CD4-positive, alpha-beta memory T cell (primary cell): ENCODE results near the gene PLXNA2. TPM values are rescaled to one million over a fixed set of nuclear protein-coding genes. Genes with fewer than 3 reads are reported as not detected.

ENCODE experiments used
- CTCF ChIA-PET: fragments of 350-600 bp; sonication (Branson Sonifier 250); formaldehyde crosslinking; loops from one replicate; lab custom pipeline; 2021; ENCODE audit warnings: inconsistent platforms; ENCODE audit not compliant: partially characterized antibody; lab: Charles Lee
- POLR2A ChIA-PET: fragments of 350-600 bp; sonication (Branson Sonifier 250); formaldehyde crosslinking; loops from one replicate; lab custom pipeline; 2021; ENCODE audit not compliant: partially characterized antibody; lab: Charles Lee
- DNase-seq, 5 donors: peaks; one replicate each; pipeline versions ENCODE4 v3.0.0 to v3.0.0-alpha.2; 2020 to 2022; ENCODE audit warnings: mixed read lengths in 1 of 5
- H3K27ac ChIP-seq: one replicate; pipeline ENCODE4 v1.7.0; 2013; ENCODE audit warnings: low read depth, low read length
- H3K27me3 ChIP-seq: 2 replicates; pipeline ENCODE4 v1.7.0; 2013; ENCODE audit warnings: mild to moderate bottlenecking, low read length, moderate library complexity; ENCODE audit not compliant: insufficient read depth
- H3K36me3 ChIP-seq: 2 replicates; pipeline ENCODE4 v1.7.0; 2013; ENCODE audit warnings: mild to moderate bottlenecking, low read length, moderate library complexity; ENCODE audit not compliant: insufficient read depth
- H3K4me1 ChIP-seq: 2 replicates; pipeline ENCODE4 v1.7.0; 2013; ENCODE audit warnings: mild to moderate bottlenecking, low read length, moderate library complexity; ENCODE audit not compliant: insufficient read depth
- H3K4me3 ChIP-seq, 2 donors: one replicate each; pipeline ENCODE4 v1.7.0; 2013; ENCODE audit warnings: low read length in 2 of 2, mild to moderate bottlenecking in 1 of 2
- H3K9me3 ChIP-seq, 2 donors: one replicate each; pipeline ENCODE4 v1.7.0; 2013; ENCODE audit warnings: low read length in 2 of 2, control low read depth in 1 of 2; ENCODE audit not compliant: control insufficient read depth in 1 of 2
- H3K27ac Mint-ChIP-seq, 7 donors: one replicate each; pipeline ENCODE4 v1.8.0; 2020 to 2021; ENCODE audit warnings: mixed read lengths in 7 of 7, mild to moderate bottlenecking in 6 of 7, inconsistent platforms in 3 of 7, moderate library complexity in 3 of 7
- H3K27me3 Mint-ChIP-seq, 2 donors: one replicate each; pipeline ENCODE4 v1.8.0; 2020 to 2021; ENCODE audit warnings: mixed read lengths in 2 of 2
- H3K36me3 Mint-ChIP-seq, 2 donors: one replicate each; pipeline ENCODE4 v1.8.0; 2020 to 2021; ENCODE audit warnings: mixed read lengths in 2 of 2, inconsistent platforms in 1 of 2, mild to moderate bottlenecking in 1 of 2
- H3K4me1 Mint-ChIP-seq, 4 donors: one replicate each; pipeline ENCODE4 v1.8.0; 2020 to 2021; ENCODE audit warnings: mixed read lengths in 4 of 4, mild to moderate bottlenecking in 1 of 4
- H3K4me3 Mint-ChIP-seq, 8 donors: one replicate each; pipeline ENCODE4 v1.8.0; 2020 to 2021; ENCODE audit warnings: mixed read lengths in 8 of 8, mild to moderate bottlenecking in 7 of 8, moderate library complexity in 6 of 8, inconsistent platforms in 3 of 8
- H3K9me3 Mint-ChIP-seq, 8 donors: one replicate each; pipeline ENCODE4 v1.8.0; 2020 to 2021; ENCODE audit warnings: mixed read lengths in 8 of 8, mild to moderate bottlenecking in 5 of 8, inconsistent platforms in 3 of 8, moderate library complexity in 1 of 8
- intact Hi-C: fragments of 100-400 bp; cut with micrococcal nuclease; formaldehyde crosslinking; loops from one replicate; pipeline ENCODE4 v1.15.1; 2023
- polyA plus RNA-seq, 2 donors: library from polyadenylated mRNA; unstranded; fragments of 300-500 nt; fragmentation: Illumina TruSeq; gene quantifications; one replicate each; pipeline ENCODE4 v1.2.3, GENCODE V29; 2021
- total RNA-seq, 2 experiments: library from RNA; stranded (reverse); gene quantifications; one replicate each; pipeline ENCODE4 v1.2.3, GENCODE V29; 2021

The PLXNA2 gene
- total and polyA plus RNA-seq, 4 experiments from 2014 or later, result 0.10 to 4.0 (median 1.8) TPM

DNA sequence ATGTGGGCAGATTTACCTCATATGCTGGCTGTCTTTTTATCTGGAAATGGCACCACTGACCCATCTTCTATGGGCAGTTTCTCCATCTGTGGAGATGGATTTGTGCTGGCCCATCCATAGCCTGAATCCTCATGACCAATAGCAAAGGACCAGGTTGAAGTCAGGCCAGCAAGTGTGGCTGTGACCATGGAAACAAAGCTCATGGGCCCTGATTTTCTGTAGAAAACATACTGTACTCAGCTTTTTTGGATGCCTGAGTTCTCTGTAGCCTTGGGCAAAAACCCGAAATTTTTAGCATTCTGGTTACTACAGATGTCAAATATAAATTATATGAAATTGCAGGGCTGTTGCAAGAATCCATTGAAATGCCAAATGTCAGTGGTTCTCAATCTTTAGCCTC, 155.0 kb downstream of the PLXNA2 start:
- Mint-ChIP-seq H3K4me1 (peaks cover 14 to 24% (median 17%) of the 10 kb centered on the region in 4 donors), H3K9me3 (peaks cover 0 to 2% (median 0%) of the 10 kb centered on the region in 8 donors), H3K27ac (no peak overlapping the region), H3K27me3 (no peaks in the 10 kb centered on the region), H3K36me3 (no peaks in the 10 kb centered on the region), H3K4me3 (no peak overlapping the region)
- intact Hi-C loops, result no loop called here
- Histone ChIP-seq H3K27me3 (no peaks in the 10 kb centered on the region), H3K4me3 (no peak overlapping the region), H3K36me3 (no peaks in the 10 kb centered on the region), H3K27ac (no peak overlapping the region), H3K4me1 (peaks cover 11% of the 10 kb centered on the region), H3K9me3 (no peaks in the 10 kb centered on the region)
- DNase-seq, result no peak
- CTCF ChIA-PET, result interaction anchor here (1.3 to 2.7 kb wide), 2 partner anchors 14 to 67 kb away, joined by 3 to 11 read pairs; no protein-coding TSS in a partner anchor
- POLR2A ChIA-PET, result interaction anchor here (0.9 kb wide), 1 partner anchor 8 kb away, joined by 3 read pairs; no protein-coding TSS in a partner anchor

DNA sequence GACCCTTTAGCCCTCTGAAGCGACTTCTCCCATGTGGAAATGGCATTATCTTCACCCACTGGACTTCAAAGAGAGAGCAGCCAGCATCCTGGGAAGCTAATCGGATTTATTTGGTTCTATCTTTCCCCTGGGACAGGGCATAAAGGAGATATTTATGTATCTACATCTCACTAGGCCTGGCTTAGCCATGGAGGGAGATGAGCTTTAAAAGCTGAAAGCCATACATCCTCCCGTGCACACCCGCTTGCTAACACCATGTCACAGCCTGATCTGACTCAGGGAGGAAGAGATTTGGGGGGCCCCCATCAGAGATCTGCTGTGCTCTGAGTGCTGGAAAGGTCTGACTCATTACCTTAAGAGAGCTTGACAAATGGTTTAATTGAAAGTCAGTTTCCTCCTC, 155.9 kb downstream of the PLXNA2 start:
- intact Hi-C loops, result no loop called here
- no peaks in the 10 kb centered on the region for H3K27me3 ChIP-seq
- no peaks in the 10 kb centered on the region for H3K36me3 Mint-ChIP-seq
- peak overlapping the region in 1 of 7 donors; percentile 23 for H3K27ac Mint-ChIP-seq
- no peaks in the 10 kb centered on the region for H3K9me3 ChIP-seq
- H3K4me1 ChIP-seq, result peaks cover 11% of the 10 kb centered on the region
- H3K4me3 Mint-ChIP-seq, result no peak overlapping the region
- no peak for DNase-seq
- POLR2A ChIA-PET, result no interaction called here
- H3K27me3 Mint-ChIP-seq, result no peaks in the 10 kb centered on the region
- no peak overlapping the region for H3K27ac ChIP-seq
- H3K4me1 Mint-ChIP-seq, result peaks cover 14 to 24% (median 17%) of the 10 kb centered on the region in 4 donors
- no peak overlapping the region for H3K4me3 ChIP-seq
- H3K9me3 Mint-ChIP-seq, result peaks cover 0 to 2% (median 0%) of the 10 kb centered on the region in 8 donors
- no peaks in the 10 kb centered on the region for H3K36me3 ChIP-seq
- CTCF ChIA-PET, result interaction anchor here (2.7 kb wide), 1 partner anchor 66 kb away, joined by 11 read pairs; no protein-coding TSS in a partner anchor

DNA sequence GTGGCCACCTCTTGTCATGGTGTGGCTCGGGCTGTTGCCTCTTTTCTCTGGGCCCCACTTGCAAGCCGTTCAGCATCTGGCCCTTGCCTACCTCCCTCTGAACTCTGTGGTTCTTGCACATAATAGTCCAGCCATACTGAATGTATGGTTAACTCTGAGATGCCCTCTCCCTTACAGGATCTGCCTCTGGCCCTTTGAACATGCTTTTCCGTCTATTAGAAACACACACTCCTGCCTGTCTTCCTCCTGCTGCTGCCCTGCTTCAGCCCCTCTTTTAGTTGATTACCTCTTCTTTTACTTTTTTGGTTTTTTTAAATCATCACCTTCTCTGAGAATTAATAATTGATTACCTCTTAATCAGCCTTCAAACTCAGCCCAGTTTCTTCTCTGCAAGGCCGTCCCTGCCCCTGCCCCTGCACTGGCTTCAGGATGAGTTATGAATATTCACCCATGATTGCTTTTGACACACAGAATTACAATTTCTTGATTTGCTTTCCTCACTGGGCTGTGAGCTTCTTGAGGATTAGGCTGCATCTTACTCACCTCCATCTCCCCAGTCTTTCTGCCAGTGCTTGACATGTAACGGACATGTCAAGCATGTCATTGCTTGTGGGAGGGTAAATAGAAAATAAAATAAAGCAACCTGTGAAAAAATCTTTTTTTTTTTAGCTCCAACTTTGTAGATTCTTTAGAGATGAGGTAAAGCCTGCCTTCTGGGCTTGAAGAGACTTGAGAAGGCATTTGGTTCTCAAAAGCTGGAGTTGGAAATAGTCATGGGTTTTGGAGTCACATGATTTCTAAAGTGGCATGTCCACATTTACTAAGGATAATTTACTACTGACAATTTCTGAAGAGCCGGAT, 158.3 kb downstream of the PLXNA2 start:
- peaks cover 11% of the 10 kb centered on the region for H3K4me1 ChIP-seq
- ChIA-PET CTCF (interaction anchor here (0.7 to 1.6 kb wide), 5 partner anchors 9 to 97 kb away, joined by 3 to 6 read pairs (median 4); no protein-coding TSS in a partner anchor), POLR2A (interaction anchor here (1.6 kb wide), 1 partner anchor 159 kb away, joined by 7 read pairs; the partner anchor contains the start of gene PLXNA2)
- Mint-ChIP-seq H3K9me3 (peaks cover 0 to 2% (median 0%) of the 10 kb centered on the region in 8 donors), H3K27me3 (no peaks in the 10 kb centered on the region), H3K27ac (peak overlapping the region; percentile 77 to 90 (median 84)), H3K4me3 (peak overlapping the region; percentile 78 to 88 (median 84)), H3K4me1 (peaks cover 14 to 24% (median 17%) of the 10 kb centered on the region in 4 donors), H3K36me3 (no peaks in the 10 kb centered on the region)
- H3K27me3 ChIP-seq, result no peaks in the 10 kb centered on the region
- no peaks in the 10 kb centered on the region for H3K36me3 ChIP-seq
- DNase-seq, result no peak
- intact Hi-C loops, result no loop called here
- H3K27ac ChIP-seq, result no peak overlapping the region
- peak overlapping the region in 1 of 2 donors; percentile 45 for H3K4me3 ChIP-seq
- H3K9me3 ChIP-seq, result no peaks in the 10 kb centered on the region

DNA sequence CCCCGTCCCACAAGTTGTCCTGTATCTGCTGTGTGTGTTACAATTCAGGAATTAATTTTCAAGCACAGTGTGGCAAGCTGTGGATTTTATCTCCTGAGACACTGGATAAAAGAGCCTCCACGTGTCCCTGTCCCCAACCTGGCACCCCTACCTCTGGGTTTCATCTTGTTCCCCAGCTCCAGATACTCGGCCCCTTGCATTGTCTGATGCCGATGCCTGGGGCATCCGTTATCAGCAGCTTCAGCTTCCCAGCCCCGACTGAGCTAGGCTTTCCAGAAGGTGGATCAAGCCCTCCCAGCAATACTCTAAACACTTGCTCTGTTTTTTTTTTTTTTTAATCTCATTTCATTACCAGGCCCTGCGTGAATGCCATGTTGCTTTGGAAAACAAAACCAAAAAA, 159.4 kb downstream of the PLXNA2 start:
- Histone ChIP-seq H3K4me3 (no peak overlapping the region), H3K27me3 (no peaks in the 10 kb centered on the region), H3K36me3 (no peaks in the 10 kb centered on the region), H3K4me1 (peaks cover 11% of the 10 kb centered on the region), H3K9me3 (no peaks in the 10 kb centered on the region), H3K27ac (no peak overlapping the region)
- ChIA-PET POLR2A (interaction anchor here (1.2 kb wide), 1 partner anchor 9 kb away, joined by 3 read pairs; no protein-coding TSS in a partner anchor), CTCF (interaction anchor here (1.4 to 3.1 kb wide), 2 partner anchors 9 to 63 kb away, joined by 6 to 16 read pairs; no protein-coding TSS in a partner anchor)
- Mint-ChIP-seq H3K4me1 (peaks cover 14 to 24% (median 17%) of the 10 kb centered on the region in 4 donors), H3K9me3 (peaks cover 0 to 2% (median 0%) of the 10 kb centered on the region in 8 donors), H3K27me3 (no peaks in the 10 kb centered on the region), H3K4me3 (no peak overlapping the region), H3K27ac (no peak overlapping the region), H3K36me3 (no peaks in the 10 kb centered on the region)
- intact Hi-C loops, result no loop called here
- no peak for DNase-seq

DNA sequence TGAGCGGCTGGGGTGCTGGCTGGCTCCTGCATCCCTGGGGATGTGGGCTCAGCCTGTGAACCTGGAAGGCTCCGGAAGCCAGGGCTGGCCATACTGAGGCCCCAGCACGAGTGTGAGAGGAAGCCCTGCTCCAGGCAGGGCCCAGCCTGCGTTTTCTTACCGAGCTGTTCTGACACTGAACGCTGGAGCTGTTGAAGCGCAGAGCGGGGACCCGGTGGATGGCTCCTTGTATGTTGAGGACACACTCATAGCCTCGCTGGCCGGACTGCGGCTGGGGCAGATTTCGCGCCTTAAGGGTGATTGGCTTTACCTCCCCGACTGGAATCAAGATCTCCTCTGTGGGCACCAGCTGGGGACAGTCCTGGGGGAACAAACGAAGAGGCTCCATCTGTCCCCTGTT, 160.0 kb downstream of the PLXNA2 start:
- CTCF ChIA-PET, result interaction anchor here (1.4 to 3.1 kb wide), 2 partner anchors 10 to 62 kb away, joined by 6 to 16 read pairs; no protein-coding TSS in a partner anchor

DNA sequence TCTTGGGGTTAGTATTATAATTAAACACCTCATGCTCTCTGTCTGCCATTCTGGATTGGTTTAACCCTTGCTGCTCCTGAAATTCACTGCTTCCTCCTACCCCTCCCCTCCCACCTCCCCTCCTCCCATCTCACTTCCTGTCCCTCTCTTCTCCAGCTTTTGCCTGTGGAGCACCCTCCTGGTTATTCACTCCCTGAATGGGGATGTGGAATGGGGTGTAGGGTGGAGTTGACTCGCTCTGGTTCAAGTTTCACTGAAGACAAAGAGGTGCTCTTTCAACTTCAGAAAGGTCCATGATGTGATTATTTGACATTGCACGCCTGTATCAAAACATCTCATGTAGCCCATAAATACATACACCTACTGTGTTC, 160.5 kb downstream of the PLXNA2 start:
- Mint-ChIP-seq H3K4me3 (no peak overlapping the region), H3K27ac (no peak overlapping the region), H3K9me3 (peaks cover 0 to 4% (median 0%) of the 10 kb centered on the region in 8 donors), H3K4me1 (peaks cover 14 to 24% (median 17%) of the 10 kb centered on the region in 4 donors), H3K27me3 (no peaks in the 10 kb centered on the region), H3K36me3 (no peaks in the 10 kb centered on the region)
- no peaks in the 10 kb centered on the region for H3K9me3 ChIP-seq
- H3K27me3 ChIP-seq, result no peaks in the 10 kb centered on the region
- CTCF ChIA-PET, result interaction anchor here (3.1 kb wide), 1 partner anchor 10 kb away, joined by 16 read pairs; no protein-coding TSS in a partner anchor
- no peak for DNase-seq
- no peaks in the 10 kb centered on the region for H3K36me3 ChIP-seq
- intact Hi-C loops, result no loop called here
- no peak overlapping the region for H3K4me3 ChIP-seq
- H3K4me1 ChIP-seq, result peaks cover 11% of the 10 kb centered on the region
- POLR2A ChIA-PET, result no interaction called here
- H3K27ac ChIP-seq, result no peak overlapping the region

More for the DNA sequence above, 160.0 kb downstream of the PLXNA2 start:
- H3K27me3 ChIP-seq, result no peaks in the 10 kb centered on the region
- H3K27ac ChIP-seq, result no peak overlapping the region
- DNase-seq, result no peak
- Mint-ChIP-seq H3K4me3 (no peak overlapping the region), H3K9me3 (peaks cover 0 to 2% (median 0%) of the 10 kb centered on the region in 8 donors), H3K27me3 (no peaks in the 10 kb centered on the region), H3K36me3 (no peaks in the 10 kb centered on the region), H3K4me1 (peaks cover 14 to 24% (median 17%) of the 10 kb centered on the region in 4 donors), H3K27ac (no peak overlapping the region)
- H3K36me3 ChIP-seq, result no peaks in the 10 kb centered on the region
- no peak overlapping the region for H3K4me3 ChIP-seq
- POLR2A ChIA-PET, result interaction anchor here (1.2 kb wide), 1 partner anchor 9 kb away, joined by 3 read pairs; no protein-coding TSS in a partner anchor
- H3K9me3 ChIP-seq, result no peaks in the 10 kb centered on the region
- intact Hi-C loops, result no loop called here
- peaks cover 11% of the 10 kb centered on the region for H3K4me1 ChIP-seq
